Testis (tissue), 2 donors: Measurements from ENCODE around the gene CA5A.

Experiments
- CTCF ChIP-seq, 3 experiments: fragments of 450-650 bp in 2 of 3; fragments of 200-600 bp in 1 of 3; sonication (generic) in 1 of 3; IDR thresholded peaks; one replicate each; pipeline ENCODE4 v1.5.1; 2016 to 2019; ENCODE audit warnings: antibody characterized with exemption in 3 of 3, mild to moderate bottlenecking in 2 of 3, moderate library complexity in 1 of 3
- POLR2A ChIP-seq: fragments of 450-650 bp; IDR thresholded peaks from one replicate; pipeline ENCODE4 v1.6.1; 2017; ENCODE audit warnings: antibody characterized with exemption, mild to moderate bottlenecking, moderate library complexity

GRCh38 chr16:87851141-87851587, 85.2 kb downstream of the CA5A start:
- TF ChIP-seq CTCF (IDR thresholded peaks at IDR 0.05), result no peak
- no peak for TF ChIP-seq POLR2A
